ENCODE results near the gene PHF20.
A peak's percentile ranks its signal among the peaks of the same experiment; 100 is the strongest.

Gene PHF20

GRCh38 chr20:35907017-35907701, 135.3 kb downstream of the PHF20 start:
- Histone ChIP-seq H3K9me3 (ENCODE audit: severe bottlenecking) (no peaks in the 10 kb centered on the region), H3K36me3 (peaks cover 27% of the 10 kb centered on the region), H3K27ac (no peak overlapping the region), H3K4me3 (ENCODE audit: low read depth, low read length) (no peak overlapping the region), H3K27me3 (ENCODE audit: insufficient read depth, low read depth, severe bottlenecking) (no peaks in the 10 kb centered on the region)
- TF ChIP-seq CTCF (IDR thresholded peaks at IDR 0.05; ENCODE audit: low read depth, low read length) = no peak
- no peak for DNase-seq

- DNase-seq = no peak
- Histone ChIP-seq H3K9me3 (ENCODE audit: severe bottlenecking) (no peaks in the 10 kb centered on the region), H3K27ac (peak overlapping the region; percentile 14), H3K4me3 (ENCODE audit: low read depth, low read length) (no peak overlapping the region), H3K27me3 (ENCODE audit: insufficient read depth, low read depth, severe bottlenecking) (no peaks in the 10 kb centered on the region), H3K36me3 (peaks cover 36% of the 10 kb centered on the region)
- no peak for TF ChIP-seq CTCF (IDR thresholded peaks at IDR 0.05; ENCODE audit: low read depth, low read length)
Observed at GRCh38 chr20:35908007-35908406, 136.2 kb downstream of the PHF20 start.

- TF ChIP-seq CTCF (IDR thresholded peaks at IDR 0.05; ENCODE audit: low read depth, low read length) = no peak
Observed at GRCh38 chr20:35909176-35909575, 137.4 kb downstream of the PHF20 start.

GRCh38 chr20:35909796-35910195, 138.0 kb downstream of the PHF20 start:
- H3K4me3 ChIP-seq (ENCODE audit: low read depth, low read length) = no peak overlapping the region
- no peak for DNase-seq
- peaks cover 49% of the 10 kb centered on the region for H3K36me3 ChIP-seq
- H3K9me3 ChIP-seq (ENCODE audit: severe bottlenecking) = no peaks in the 10 kb centered on the region
- H3K27me3 ChIP-seq (ENCODE audit: insufficient read depth, low read depth, severe bottlenecking) = no peaks in the 10 kb centered on the region
- no peak for TF ChIP-seq CTCF (IDR thresholded peaks at IDR 0.05; ENCODE audit: low read depth, low read length)
- H3K27ac ChIP-seq = no peak overlapping the region

More at GRCh38 chr20:35909176-35909575, 137.4 kb downstream of the PHF20 start:
- no peaks in the 10 kb centered on the region for H3K27me3 ChIP-seq (ENCODE audit: insufficient read depth, low read depth, severe bottlenecking)
- no peak overlapping the region for H3K4me3 ChIP-seq (ENCODE audit: low read depth, low read length)
- DNase-seq = no peak
- peak overlapping the region; percentile 14; the same call in 1 of the 2 replicates for H3K27ac ChIP-seq
- no peaks in the 10 kb centered on the region for H3K9me3 ChIP-seq (ENCODE audit: severe bottlenecking)
- H3K36me3 ChIP-seq = peaks cover 44% of the 10 kb centered on the region

GRCh38 chr20:35910254-35910653, 138.4 kb downstream of the PHF20 start:
- Histone ChIP-seq H3K4me3 (ENCODE audit: low read depth, low read length) (no peak overlapping the region), H3K36me3 (peaks cover 44% of the 10 kb centered on the region), H3K9me3 (ENCODE audit: severe bottlenecking) (no peaks in the 10 kb centered on the region), H3K27ac (no peak overlapping the region), H3K27me3 (ENCODE audit: insufficient read depth, low read depth, severe bottlenecking) (no peaks in the 10 kb centered on the region)
- no peak for DNase-seq
- TF ChIP-seq CTCF (IDR thresholded peaks at IDR 0.05; ENCODE audit: low read depth, low read length) = no peak

- Histone ChIP-seq H3K27me3 (ENCODE audit: insufficient read depth, low read depth, severe bottlenecking) (no peaks in the 10 kb centered on the region), H3K27ac (no peak overlapping the region), H3K36me3 (peaks cover 63% of the 10 kb centered on the region), H3K4me3 (ENCODE audit: low read depth, low read length) (no peak overlapping the region), H3K9me3 (ENCODE audit: severe bottlenecking) (no peaks in the 10 kb centered on the region)
- no peak for DNase-seq
- TF ChIP-seq CTCF (IDR thresholded peaks at IDR 0.05; ENCODE audit: low read depth, low read length) = no peak
Observed at GRCh38 chr20:35912881-35913280, 141.1 kb downstream of the PHF20 start.
